Measurements from ENCODE around the gene SLC25A19. TPM values are rescaled to one million over a fixed set of nuclear protein-coding genes. Genes with fewer than 3 reads are reported as not detected.

SLC25A19 gene
- total and polyA plus RNA-seq, 2 experiments from 2014 or later, result 6.2 to 6.7 TPM

DNA sequence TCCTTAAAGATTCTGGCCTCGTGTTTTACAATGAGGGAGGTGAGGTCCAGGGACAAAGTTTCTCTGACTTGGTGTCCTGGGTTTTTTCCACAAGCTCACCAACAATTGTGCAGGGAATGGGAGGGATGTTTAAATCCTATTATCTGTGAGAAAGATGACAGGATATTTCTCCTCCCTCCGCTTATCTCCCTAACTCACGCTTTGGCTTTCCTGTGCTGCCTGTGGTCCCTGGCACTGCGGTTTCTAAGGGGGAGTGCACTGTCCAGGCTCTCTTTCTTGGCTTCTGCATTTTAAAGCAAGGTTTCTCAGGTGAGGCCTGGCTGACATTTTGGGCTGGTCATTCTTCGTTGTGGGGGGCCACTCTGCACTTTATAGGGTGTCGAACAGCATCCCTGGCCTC, 44.2 kb downstream of the SLC25A19 start:
- in situ Hi-C loops (cut with MboI), result no loop called here
- Histone ChIP-seq H3F3A (ENCODE audit: insufficient read depth) (peaks cover 11% of the 10 kb centered on the region; the same call in 1 of the 2 replicates), H3K9ac (no peak overlapping the region), H3K9me2 (ENCODE audit: insufficient read depth) (no peaks in the 10 kb centered on the region), H3K4me2 (ENCODE audit: unreplicated experiment) (no peak overlapping the region), H3K27me3 (replicated peaks; ENCODE audit: insufficient read depth) (no peaks in the 10 kb centered on the region), H3K36me3 (ENCODE audit: low read depth) (peaks cover 12% of the 10 kb centered on the region; the same call in 1 of the 2 replicates), H3K4me3 (no peak overlapping the region), H2AFZ (no peak overlapping the region), H3K27ac (no peak overlapping the region), H3K9me3 (ENCODE audit: low read depth) (no peaks in the 10 kb centered on the region), H3K4me1 (ENCODE audit: insufficient read depth) (0 out of 2 replicates have a peak, but pooled peaks cover 7% of the 10 kb centered on the region), H4K20me1 (ENCODE audit: insufficient read depth) (no peaks in the 10 kb centered on the region), H3K79me2 (ENCODE audit: insufficient read depth) (peaks cover 38% of the 10 kb centered on the region)
- no peak for TF ChIP-seq EZH2phosphoT487 (IDR thresholded peaks at IDR 0.05; ENCODE audit: insufficient read depth, low read depth)
- TF ChIP-seq EZH2 (IDR thresholded peaks at IDR 0.05; ENCODE audit: insufficient read depth, poor library complexity, severe bottlenecking), result no peak
- DNase-seq, result no peak
- WGBS, 2 experiments (ENCODE audit: low coverage in 1 of 2, low lambda C conversion rate in 2 of 2, missing lambda C conversion rate in 2 of 2), result 89 to 91% methylated on average over 6 of the region's 6 CpGs

DNA sequence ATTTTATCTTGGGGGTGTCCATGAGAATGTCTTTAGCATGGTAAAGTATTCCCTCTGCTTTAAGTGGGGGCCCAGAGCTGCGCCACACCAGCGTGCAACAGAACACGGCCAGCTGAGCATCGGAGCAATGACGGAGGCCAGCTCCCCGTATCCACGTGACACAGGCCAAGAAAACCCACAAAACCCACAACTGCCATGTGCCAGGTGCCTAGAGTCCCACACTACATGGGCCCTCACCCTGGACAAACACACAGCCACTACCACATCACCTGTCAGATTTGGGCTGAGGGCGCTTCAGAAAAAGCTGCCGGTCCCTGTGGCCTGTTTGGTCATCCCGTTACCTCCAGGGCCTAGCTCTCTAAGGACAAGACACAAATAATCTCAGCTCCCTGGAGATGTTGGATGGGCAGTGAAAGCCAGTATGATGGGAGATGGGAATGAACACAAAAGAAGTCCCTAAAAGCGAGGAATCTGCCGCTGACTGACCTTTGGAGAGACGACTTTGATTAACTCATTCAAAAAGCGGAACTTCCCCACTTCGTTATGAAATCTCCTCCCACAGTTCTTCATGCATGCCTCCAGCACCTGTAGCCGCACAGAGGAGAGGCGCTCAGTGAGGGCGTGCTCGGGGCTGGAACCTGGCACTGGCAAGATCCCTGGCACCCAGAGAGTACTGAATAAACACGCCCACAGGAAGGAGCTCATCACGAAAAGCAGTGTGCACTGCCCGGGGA, 44.9 kb downstream of the SLC25A19 start:
- Histone ChIP-seq H4K20me1 (ENCODE audit: insufficient read depth) (no peaks in the 10 kb centered on the region), H3K79me2 (ENCODE audit: insufficient read depth) (peaks cover 30% of the 10 kb centered on the region), H3K27ac (no peak overlapping the region), H3K9me2 (ENCODE audit: insufficient read depth) (no peaks in the 10 kb centered on the region), H3K4me1 (ENCODE audit: insufficient read depth) (0 out of 2 replicates have a peak, but pooled peaks cover 3% of the 10 kb centered on the region), H3K9ac (no peak overlapping the region), H3K36me3 (ENCODE audit: low read depth) (peaks cover 12% of the 10 kb centered on the region; the same call in 1 of the 2 replicates), H3K9me3 (ENCODE audit: low read depth) (no peaks in the 10 kb centered on the region), H3F3A (ENCODE audit: insufficient read depth) (peaks cover 8% of the 10 kb centered on the region; the same call in 1 of the 2 replicates), H3K4me3 (no peak overlapping the region), H2AFZ (no peak overlapping the region), H3K27me3 (replicated peaks; ENCODE audit: insufficient read depth) (no peaks in the 10 kb centered on the region), H3K4me2 (ENCODE audit: unreplicated experiment) (no peak overlapping the region)
- TF ChIP-seq EZH2phosphoT487 (IDR thresholded peaks at IDR 0.05; ENCODE audit: insufficient read depth, low read depth) (no peak), EZH2 (IDR thresholded peaks at IDR 0.05; ENCODE audit: insufficient read depth, poor library complexity, severe bottlenecking) (no peak)
- in situ Hi-C loops (cut with MboI), result no loop called here
- DNase-seq, result no peak
- 89% methylated on average over 22 of the region's 22 CpGs for WGBS, 2 experiments (ENCODE audit: low coverage in 1 of 2, low lambda C conversion rate in 2 of 2, missing lambda C conversion rate in 2 of 2)

DNA sequence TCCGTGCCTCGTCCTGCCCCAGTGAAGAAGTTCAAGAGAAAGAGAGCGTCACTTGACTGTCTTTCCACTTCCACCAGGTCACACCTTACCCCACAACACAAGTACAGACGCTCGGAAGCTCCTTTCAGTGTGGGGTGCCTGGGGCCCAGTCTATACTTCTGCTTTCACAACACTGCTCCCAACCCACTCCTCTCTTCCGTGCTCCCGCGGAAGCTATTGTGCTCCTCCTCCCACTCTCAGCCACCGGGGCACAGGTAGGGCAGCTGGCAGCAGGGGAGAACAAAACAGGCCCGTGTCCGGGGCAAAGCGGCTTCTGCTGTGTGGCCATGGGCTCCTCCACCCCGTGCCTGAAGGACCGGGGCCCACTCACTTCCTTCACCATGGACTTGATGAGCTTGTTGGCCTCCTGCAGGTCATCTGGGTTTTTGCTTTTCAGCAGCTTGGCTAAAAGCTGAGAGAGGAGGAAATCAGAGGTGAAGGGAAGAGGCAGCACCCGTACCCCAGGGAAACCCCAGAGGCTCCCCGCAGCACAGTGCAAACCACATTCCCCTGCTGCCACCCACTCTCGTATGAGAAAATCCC, 46.7 kb downstream of the SLC25A19 start:
- Histone ChIP-seq H3K27me3 (replicated peaks; ENCODE audit: insufficient read depth) (no peaks in the 10 kb centered on the region), H3K9me2 (ENCODE audit: insufficient read depth) (no peaks in the 10 kb centered on the region), H3K4me1 (ENCODE audit: insufficient read depth) (0 out of 2 replicates have a peak, but pooled peaks cover 3% of the 10 kb centered on the region), H3K27ac (peak overlapping the region; percentile 50), H3K36me3 (ENCODE audit: low read depth) (peaks cover 12% of the 10 kb centered on the region; the same call in 1 of the 2 replicates), H4K20me1 (ENCODE audit: insufficient read depth) (no peaks in the 10 kb centered on the region), H3K9me3 (ENCODE audit: low read depth) (no peaks in the 10 kb centered on the region), H3F3A (ENCODE audit: insufficient read depth) (peaks cover 8% of the 10 kb centered on the region; the same call in 1 of the 2 replicates), H3K79me2 (ENCODE audit: insufficient read depth) (peaks cover 14% of the 10 kb centered on the region), H3K4me3 (no peak overlapping the region), H3K9ac (no peak overlapping the region), H2AFZ (no peak overlapping the region), H3K4me2 (ENCODE audit: unreplicated experiment) (no peak overlapping the region)
- 89 to 90% methylated on average over 17 of the region's 17 CpGs for WGBS, 2 experiments (ENCODE audit: low coverage in 1 of 2, low lambda C conversion rate in 2 of 2, missing lambda C conversion rate in 2 of 2)
- no peak for TF ChIP-seq EZH2phosphoT487 (IDR thresholded peaks at IDR 0.05; ENCODE audit: insufficient read depth, low read depth)
- TF ChIP-seq EZH2 (IDR thresholded peaks at IDR 0.05; ENCODE audit: insufficient read depth, poor library complexity, severe bottlenecking), result no peak
- no peak for DNase-seq
- in situ Hi-C loops (cut with MboI), result no loop called here

DNA sequence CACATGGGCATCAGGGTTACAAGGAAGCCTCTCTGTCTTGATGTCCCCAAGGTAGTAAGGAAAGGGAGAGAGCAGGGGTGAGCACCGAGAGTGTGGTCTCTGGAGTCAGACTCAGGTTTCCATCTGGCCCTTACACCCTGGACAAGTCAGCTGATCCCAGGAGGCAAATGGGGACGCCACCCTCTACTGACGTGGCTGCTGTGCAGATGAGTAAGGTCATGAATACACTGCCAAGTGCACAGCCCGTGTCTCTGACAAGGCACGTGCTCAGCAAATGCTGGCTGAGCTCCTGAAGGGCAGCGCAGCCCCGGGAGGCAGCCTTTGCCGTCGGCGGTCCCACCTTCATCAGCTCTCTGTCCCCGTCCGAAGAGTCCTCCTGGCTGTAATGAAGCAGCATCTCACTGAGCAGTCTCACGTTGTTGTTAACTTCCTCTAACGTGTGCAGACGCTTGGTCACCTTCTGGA, 47.2 kb downstream of the SLC25A19 start:
- 58 to 65% methylated on average over 15 of the region's 15 CpGs for WGBS, 2 experiments (ENCODE audit: low coverage in 1 of 2, low lambda C conversion rate in 2 of 2, missing lambda C conversion rate in 2 of 2)
- H3K36me3 ChIP-seq (ENCODE audit: low read depth), result peaks cover 12% of the 10 kb centered on the region; the same call in 1 of the 2 replicates
- peaks cover 10% of the 10 kb centered on the region for H3F3A ChIP-seq (ENCODE audit: insufficient read depth)
- no peak overlapping the region for H3K4me2 ChIP-seq (ENCODE audit: unreplicated experiment)
- H3K9me2 ChIP-seq (ENCODE audit: insufficient read depth), result no peaks in the 10 kb centered on the region
- H3K9me3 ChIP-seq (ENCODE audit: low read depth), result no peaks in the 10 kb centered on the region
- peak overlapping the region; percentile 49; the same call in 1 of the 2 replicates for H3K9ac ChIP-seq
- TF ChIP-seq EZH2phosphoT487 (IDR thresholded peaks at IDR 0.05; ENCODE audit: insufficient read depth, low read depth) (no peak), EZH2 (IDR thresholded peaks at IDR 0.05; ENCODE audit: insufficient read depth, poor library complexity, severe bottlenecking) (no peak)
- H3K79me2 ChIP-seq (ENCODE audit: insufficient read depth), result peaks cover 9% of the 10 kb centered on the region
- 0 out of 2 replicates have a peak, but pooled peaks cover 3% of the 10 kb centered on the region for H3K4me1 ChIP-seq (ENCODE audit: insufficient read depth)
- H3K27me3 ChIP-seq (replicated peaks; ENCODE audit: insufficient read depth), result no peaks in the 10 kb centered on the region
- in situ Hi-C loops (cut with MboI), result no loop called here
- peak overlapping the region; percentile 50 for H3K27ac ChIP-seq
- no peaks in the 10 kb centered on the region for H4K20me1 ChIP-seq (ENCODE audit: insufficient read depth)
- H3K4me3 ChIP-seq, result no peak overlapping the region
- DNase-seq, result peak; percentile 84
- no peak overlapping the region for H2AFZ ChIP-seq
